WTC11 (cell line): ENCODE measurements around the gene TTLL4. TPM values are rescaled to one million over a fixed set of nuclear protein-coding genes. Genes with fewer than 3 reads are reported as not detected.

Experiments used
- CREB1 ChIP-seq: sonication (generic); formaldehyde crosslinking; IDR thresholded peaks from 2 replicates; pipeline ENCODE4 v1.8.0; 2023; ENCODE audit warnings: mild to moderate bottlenecking, missing genetic modification reagents
- GABPB1 ChIP-seq: sonication (generic); formaldehyde crosslinking; IDR thresholded peaks from 2 replicates; pipeline ENCODE4 v1.8.1; 2023; ENCODE audit warnings: mild to moderate bottlenecking, missing genetic modification reagents
- JAZF1 ChIP-seq: fragments of 250-450 bp; sonication (Bioruptor Pico); IDR thresholded peaks from 2 replicates; pipeline ENCODE4 v1.9.0; 2021; ENCODE audit warnings: moderate library complexity, mild to moderate bottlenecking, inconsistent platforms
- MYBL2 ChIP-seq: sonication (generic); formaldehyde crosslinking; IDR thresholded peaks from 2 replicates; pipeline ENCODE4 v1.8.1; 2023; ENCODE audit warnings: mild to moderate bottlenecking, moderate library complexity, missing genetic modification reagents
- NFYB ChIP-seq: sonication (generic); formaldehyde crosslinking; conservative IDR thresholded peaks from 2 replicates; pipeline ENCODE4 v1.8.0; 2022; ENCODE audit warnings: low read depth, missing genetic modification reagents
- RELA ChIP-seq: sonication (generic); formaldehyde crosslinking; IDR thresholded peaks from 2 replicates; pipeline ENCODE4 v1.8.1; 2022; ENCODE audit warnings: missing genetic modification reagents, mild to moderate bottlenecking, borderline replicate concordance
- ZNF317 ChIP-seq: sonication (generic); formaldehyde crosslinking; IDR thresholded peaks from 2 replicates; pipeline ENCODE4 v1.8.1; 2023; ENCODE audit warnings: low read depth, mild to moderate bottlenecking, moderate library complexity, missing genetic modification reagents, borderline replicate concordance
- ZNF396 ChIP-seq: fragments of 250-450 bp; sonication (Bioruptor Pico); IDR thresholded peaks from 2 replicates; pipeline ENCODE4 v1.8.0; 2021; ENCODE audit warnings: mild to moderate bottlenecking, moderate library complexity, borderline replicate concordance
- ZNF423 ChIP-seq: fragments of 250-450 bp; sonication (Bioruptor Pico); IDR thresholded peaks from 2 replicates; pipeline ENCODE4 v2.1.2; 2022; ENCODE audit warnings: mild to moderate bottlenecking, moderate library complexity
- total RNA-seq: library from RNA; stranded (reverse); gene quantifications from 3 replicates; pipeline ENCODE4 v1.2.3, GENCODE V29; 2021
- TF ChIP-seq, protein P1 (sequence below): sonication (generic); formaldehyde crosslinking; IDR thresholded peaks from 2 replicates; pipeline ENCODE4 v1.8.0; 2023; ENCODE audit warnings: missing genetic modification reagents, mild to moderate bottlenecking, borderline replicate concordance
- TF ChIP-seq, protein P2 (sequence below): sonication (generic); formaldehyde crosslinking; conservative IDR thresholded peaks from 2 replicates; pipeline ENCODE4 v1.8.1; 2023; ENCODE audit warnings: mild to moderate bottlenecking, low read depth, missing genetic modification reagents, moderate library complexity
- TF ChIP-seq, protein P3 (sequence below): sonication (generic); formaldehyde crosslinking; IDR thresholded peaks from 2 replicates; pipeline ENCODE4 v1.8.1; 2022; ENCODE audit warnings: missing genetic modification reagents, borderline replicate concordance
- TF ChIP-seq, protein P4 (sequence below): fragments of 250-450 bp; sonication (Bioruptor Pico); IDR thresholded peaks from 2 replicates; pipeline ENCODE4 v1.9.0; 2021; ENCODE audit warnings: mild to moderate bottlenecking, borderline replicate concordance
- TF ChIP-seq, protein P5 (sequence below): sonication (generic); formaldehyde crosslinking; IDR thresholded peaks from 2 replicates; pipeline ENCODE4 v1.8.1; 2022; ENCODE audit warnings: mild to moderate bottlenecking, moderate library complexity, missing genetic modification reagents
- TF ChIP-seq, protein P6 (sequence below): sonication (generic); formaldehyde crosslinking; IDR thresholded peaks from 2 replicates; pipeline ENCODE4 v1.8.0; 2022; ENCODE audit warnings: mild to moderate bottlenecking, missing genetic modification reagents

The TTLL4 gene
- total RNA-seq, 1 experiment from 2014 or later = 87.4 TPM

DNA sequence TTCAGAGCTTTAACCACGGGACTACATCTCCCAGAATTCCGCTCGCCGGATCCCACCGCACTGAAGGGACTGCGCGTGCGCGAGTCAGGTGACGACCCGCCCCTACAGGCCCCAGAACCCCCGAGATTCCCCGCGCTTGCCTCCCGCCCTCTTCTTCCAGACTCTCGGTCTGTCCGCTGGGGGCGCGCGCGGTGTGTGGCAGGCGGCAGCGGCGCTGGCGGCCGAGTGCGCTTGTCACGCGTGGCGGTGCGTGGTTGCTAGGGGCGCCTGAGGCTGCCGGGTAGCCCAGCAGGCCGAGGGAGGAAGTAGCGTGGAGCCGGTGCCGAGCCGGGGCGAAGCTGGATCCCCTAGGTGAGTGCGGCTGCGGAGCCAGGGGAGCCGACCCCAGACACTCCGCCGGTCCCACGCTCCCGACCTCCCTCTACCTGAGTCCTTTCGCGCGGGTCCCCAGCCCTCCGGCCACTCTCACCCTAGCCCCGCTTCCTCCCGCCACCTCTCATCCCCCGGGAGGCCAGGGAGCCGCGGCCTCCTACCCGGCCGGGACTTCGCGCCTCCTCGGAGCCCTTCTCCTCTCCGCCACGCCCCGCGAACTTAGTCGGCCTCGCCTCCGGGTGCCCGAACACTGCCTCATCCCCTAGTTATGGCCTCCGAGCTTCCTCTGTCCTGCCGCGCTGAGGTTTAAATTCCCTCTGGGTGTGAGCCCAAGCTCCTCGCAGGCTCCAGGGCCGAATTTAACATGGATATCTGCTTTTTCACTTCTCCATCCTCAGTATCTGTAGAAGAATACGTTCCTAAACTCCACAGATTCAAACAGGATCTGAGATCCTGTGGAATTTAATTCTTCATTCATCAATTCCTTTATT lies at the start of gene TTLL4 (continued):
- TF ChIP-seq, protein P1, sequence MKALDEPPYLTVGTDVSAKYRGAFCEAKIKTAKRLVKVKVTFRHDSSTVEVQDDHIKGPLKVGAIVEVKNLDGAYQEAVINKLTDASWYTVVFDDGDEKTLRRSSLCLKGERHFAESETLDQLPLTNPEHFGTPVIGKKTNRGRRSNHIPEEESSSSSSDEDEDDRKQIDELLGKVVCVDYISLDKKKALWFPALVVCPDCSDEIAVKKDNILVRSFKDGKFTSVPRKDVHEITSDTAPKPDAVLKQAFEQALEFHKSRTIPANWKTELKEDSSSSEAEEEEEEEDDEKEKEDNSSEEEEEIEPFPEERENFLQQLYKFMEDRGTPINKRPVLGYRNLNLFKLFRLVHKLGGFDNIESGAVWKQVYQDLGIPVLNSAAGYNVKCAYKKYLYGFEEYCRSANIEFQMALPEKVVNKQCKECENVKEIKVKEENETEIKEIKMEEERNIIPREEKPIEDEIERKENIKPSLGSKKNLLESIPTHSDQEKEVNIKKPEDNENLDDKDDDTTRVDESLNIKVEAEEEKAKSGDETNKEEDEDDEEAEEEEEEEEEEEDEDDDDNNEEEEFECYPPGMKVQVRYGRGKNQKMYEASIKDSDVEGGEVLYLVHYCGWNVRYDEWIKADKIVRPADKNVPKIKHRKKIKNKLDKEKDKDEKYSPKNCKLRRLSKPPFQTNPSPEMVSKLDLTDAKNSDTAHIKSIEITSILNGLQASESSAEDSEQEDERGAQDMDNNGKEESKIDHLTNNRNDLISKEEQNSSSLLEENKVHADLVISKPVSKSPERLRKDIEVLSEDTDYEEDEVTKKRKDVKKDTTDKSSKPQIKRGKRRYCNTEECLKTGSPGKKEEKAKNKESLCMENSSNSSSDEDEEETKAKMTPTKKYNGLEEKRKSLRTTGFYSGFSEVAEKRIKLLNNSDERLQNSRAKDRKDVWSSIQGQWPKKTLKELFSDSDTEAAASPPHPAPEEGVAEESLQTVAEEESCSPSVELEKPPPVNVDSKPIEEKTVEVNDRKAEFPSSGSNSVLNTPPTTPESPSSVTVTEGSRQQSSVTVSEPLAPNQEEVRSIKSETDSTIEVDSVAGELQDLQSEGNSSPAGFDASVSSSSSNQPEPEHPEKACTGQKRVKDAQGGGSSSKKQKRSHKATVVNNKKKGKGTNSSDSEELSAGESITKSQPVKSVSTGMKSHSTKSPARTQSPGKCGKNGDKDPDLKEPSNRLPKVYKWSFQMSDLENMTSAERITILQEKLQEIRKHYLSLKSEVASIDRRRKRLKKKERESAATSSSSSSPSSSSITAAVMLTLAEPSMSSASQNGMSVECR (CRISPR knock-in tag) = peak; percentile 74; the same call in 1 of the 2 replicates
- TF ChIP-seq MYBL2 (CRISPR knock-in tag) = peak; percentile 30; the same call in 1 of the 2 replicates
- TF ChIP-seq, protein P2, sequence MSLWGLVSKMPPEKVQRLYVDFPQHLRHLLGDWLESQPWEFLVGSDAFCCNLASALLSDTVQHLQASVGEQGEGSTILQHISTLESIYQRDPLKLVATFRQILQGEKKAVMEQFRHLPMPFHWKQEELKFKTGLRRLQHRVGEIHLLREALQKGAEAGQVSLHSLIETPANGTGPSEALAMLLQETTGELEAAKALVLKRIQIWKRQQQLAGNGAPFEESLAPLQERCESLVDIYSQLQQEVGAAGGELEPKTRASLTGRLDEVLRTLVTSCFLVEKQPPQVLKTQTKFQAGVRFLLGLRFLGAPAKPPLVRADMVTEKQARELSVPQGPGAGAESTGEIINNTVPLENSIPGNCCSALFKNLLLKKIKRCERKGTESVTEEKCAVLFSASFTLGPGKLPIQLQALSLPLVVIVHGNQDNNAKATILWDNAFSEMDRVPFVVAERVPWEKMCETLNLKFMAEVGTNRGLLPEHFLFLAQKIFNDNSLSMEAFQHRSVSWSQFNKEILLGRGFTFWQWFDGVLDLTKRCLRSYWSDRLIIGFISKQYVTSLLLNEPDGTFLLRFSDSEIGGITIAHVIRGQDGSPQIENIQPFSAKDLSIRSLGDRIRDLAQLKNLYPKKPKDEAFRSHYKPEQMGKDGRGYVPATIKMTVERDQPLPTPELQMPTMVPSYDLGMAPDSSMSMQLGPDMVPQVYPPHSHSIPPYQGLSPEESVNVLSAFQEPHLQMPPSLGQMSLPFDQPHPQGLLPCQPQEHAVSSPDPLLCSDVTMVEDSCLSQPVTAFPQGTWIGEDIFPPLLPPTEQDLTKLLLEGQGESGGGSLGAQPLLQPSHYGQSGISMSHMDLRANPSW (CRISPR knock-in tag) = no peak
- TF ChIP-seq, protein P3, sequence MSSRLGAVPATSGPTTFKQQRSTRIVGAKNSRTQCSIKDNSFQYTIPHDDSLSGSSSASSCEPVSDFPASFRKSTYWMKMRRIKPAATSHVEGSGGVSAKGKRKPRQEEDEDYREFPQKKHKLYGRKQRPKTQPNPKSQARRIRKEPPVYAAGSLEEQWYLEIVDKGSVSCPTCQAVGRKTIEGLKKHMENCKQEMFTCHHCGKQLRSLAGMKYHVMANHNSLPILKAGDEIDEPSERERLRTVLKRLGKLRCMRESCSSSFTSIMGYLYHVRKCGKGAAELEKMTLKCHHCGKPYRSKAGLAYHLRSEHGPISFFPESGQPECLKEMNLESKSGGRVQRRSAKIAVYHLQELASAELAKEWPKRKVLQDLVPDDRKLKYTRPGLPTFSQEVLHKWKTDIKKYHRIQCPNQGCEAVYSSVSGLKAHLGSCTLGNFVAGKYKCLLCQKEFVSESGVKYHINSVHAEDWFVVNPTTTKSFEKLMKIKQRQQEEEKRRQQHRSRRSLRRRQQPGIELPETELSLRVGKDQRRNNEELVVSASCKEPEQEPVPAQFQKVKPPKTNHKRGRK (CRISPR knock-in tag) = no peak
- TF ChIP-seq CREB1 (CRISPR knock-in tag) = no peak
- no peak for TF ChIP-seq JAZF1 (CRISPR knock-in tag)
- no peak for TF ChIP-seq NFYB (CRISPR knock-in tag)
- TF ChIP-seq, protein P4, sequence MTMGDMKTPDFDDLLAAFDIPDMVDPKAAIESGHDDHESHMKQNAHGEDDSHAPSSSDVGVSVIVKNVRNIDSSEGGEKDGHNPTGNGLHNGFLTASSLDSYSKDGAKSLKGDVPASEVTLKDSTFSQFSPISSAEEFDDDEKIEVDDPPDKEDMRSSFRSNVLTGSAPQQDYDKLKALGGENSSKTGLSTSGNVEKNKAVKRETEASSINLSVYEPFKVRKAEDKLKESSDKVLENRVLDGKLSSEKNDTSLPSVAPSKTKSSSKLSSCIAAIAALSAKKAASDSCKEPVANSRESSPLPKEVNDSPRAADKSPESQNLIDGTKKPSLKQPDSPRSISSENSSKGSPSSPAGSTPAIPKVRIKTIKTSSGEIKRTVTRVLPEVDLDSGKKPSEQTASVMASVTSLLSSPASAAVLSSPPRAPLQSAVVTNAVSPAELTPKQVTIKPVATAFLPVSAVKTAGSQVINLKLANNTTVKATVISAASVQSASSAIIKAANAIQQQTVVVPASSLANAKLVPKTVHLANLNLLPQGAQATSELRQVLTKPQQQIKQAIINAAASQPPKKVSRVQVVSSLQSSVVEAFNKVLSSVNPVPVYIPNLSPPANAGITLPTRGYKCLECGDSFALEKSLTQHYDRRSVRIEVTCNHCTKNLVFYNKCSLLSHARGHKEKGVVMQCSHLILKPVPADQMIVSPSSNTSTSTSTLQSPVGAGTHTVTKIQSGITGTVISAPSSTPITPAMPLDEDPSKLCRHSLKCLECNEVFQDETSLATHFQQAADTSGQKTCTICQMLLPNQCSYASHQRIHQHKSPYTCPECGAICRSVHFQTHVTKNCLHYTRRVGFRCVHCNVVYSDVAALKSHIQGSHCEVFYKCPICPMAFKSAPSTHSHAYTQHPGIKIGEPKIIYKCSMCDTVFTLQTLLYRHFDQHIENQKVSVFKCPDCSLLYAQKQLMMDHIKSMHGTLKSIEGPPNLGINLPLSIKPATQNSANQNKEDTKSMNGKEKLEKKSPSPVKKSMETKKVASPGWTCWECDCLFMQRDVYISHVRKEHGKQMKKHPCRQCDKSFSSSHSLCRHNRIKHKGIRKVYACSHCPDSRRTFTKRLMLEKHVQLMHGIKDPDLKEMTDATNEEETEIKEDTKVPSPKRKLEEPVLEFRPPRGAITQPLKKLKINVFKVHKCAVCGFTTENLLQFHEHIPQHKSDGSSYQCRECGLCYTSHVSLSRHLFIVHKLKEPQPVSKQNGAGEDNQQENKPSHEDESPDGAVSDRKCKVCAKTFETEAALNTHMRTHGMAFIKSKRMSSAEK (CRISPR knock-in tag) = no peak
- TF ChIP-seq, protein P5, sequence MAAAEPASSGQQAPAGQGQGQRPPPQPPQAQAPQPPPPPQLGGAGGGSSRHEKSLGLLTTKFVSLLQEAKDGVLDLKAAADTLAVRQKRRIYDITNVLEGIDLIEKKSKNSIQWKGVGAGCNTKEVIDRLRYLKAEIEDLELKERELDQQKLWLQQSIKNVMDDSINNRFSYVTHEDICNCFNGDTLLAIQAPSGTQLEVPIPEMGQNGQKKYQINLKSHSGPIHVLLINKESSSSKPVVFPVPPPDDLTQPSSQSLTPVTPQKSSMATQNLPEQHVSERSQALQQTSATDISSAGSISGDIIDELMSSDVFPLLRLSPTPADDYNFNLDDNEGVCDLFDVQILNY (CRISPR knock-in tag) = peak; percentile 81
- no peak for TF ChIP-seq ZNF317
- TF ChIP-seq ZNF423 = no peak
- TF ChIP-seq, protein P6, sequence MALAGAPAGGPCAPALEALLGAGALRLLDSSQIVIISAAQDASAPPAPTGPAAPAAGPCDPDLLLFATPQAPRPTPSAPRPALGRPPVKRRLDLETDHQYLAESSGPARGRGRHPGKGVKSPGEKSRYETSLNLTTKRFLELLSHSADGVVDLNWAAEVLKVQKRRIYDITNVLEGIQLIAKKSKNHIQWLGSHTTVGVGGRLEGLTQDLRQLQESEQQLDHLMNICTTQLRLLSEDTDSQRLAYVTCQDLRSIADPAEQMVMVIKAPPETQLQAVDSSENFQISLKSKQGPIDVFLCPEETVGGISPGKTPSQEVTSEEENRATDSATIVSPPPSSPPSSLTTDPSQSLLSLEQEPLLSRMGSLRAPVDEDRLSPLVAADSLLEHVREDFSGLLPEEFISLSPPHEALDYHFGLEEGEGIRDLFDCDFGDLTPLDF (CRISPR knock-in tag) = no peak
- no peak; the same call in 1 of the 2 replicates for TF ChIP-seq GABPB1
- TF ChIP-seq RELA (CRISPR knock-in tag) = no peak
- no peak for TF ChIP-seq ZNF396 (CRISPR knock-in tag)
- TF ChIP-seq, all 79 proteins: peak for 17
